ENCODE results near the gene KLHL35. TPM values are rescaled to one million over a fixed set of nuclear protein-coding genes. Genes with fewer than 3 reads are reported as not detected.
A peak's percentile ranks its signal among the peaks of the same experiment; 100 is the strongest.

Gene KLHL35
- polyA plus RNA-seq, 4 donors = 0.48 to 1.6 (median 0.82) TPM

DNA sequence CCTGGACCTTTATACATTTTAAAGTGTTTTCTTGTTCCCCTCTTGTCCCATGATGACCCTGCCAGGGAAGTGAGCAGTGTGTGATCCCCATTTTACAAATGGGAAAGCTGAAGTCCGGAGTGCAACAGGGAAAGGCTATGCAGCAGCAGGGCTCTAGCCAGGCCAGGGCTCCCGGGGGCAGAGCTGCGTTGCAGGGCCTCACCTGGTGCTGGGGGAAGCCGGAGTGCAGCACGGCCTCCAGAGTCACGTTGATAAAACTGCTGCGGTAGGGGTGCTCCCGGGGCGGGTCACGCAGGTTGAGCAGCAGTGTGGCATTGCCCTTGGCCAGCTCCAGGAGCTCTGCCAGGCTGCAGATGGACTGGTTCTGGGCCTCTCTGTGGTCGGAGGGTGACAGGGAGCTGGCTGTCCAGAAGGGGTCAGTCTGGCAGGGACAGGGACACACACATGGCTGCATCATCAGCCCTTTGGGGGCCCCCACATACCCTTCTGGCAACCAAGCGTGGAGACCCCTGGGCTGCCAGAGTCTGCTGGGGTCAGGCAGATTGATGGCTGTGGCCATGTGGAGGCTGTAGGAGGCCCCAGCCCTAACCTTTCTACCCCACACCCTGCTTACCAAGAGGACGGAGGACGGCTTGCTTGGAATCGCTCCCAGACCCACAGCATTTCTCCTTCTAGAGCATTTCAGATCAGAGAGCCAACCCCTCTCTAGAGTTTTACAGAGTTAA lies 9.3 kb upstream of the KLHL35 start:
- DNase-seq (ENCODE audit: low read depth in 4 of 4, low spot score in 2 of 4) = no peak

- DNase-seq (ENCODE audit: low read depth in 4 of 4, low spot score in 2 of 4) = no peak
Measured at GRCh38 chr11:75441804-75442132, 8.8 kb upstream of the KLHL35 start.

GRCh38 chr11:75440960-75441803 lies 8.2 kb upstream of the KLHL35 start:
- no peak for DNase-seq (ENCODE audit: low read depth in 4 of 4, low spot score in 2 of 4)

- no peak for DNase-seq (ENCODE audit: low read depth in 4 of 4, low spot score in 2 of 4)
Measured at GRCh38 chr11:75439495-75440120, 6.6 kb upstream of the KLHL35 start.

GRCh38 chr11:75439026-75439425 lies 6.0 kb upstream of the KLHL35 start:
- DNase-seq (ENCODE audit: low read depth in 4 of 4, low spot score in 2 of 4) = no peak

GRCh38 chr11:75437966-75438659 lies 5.1 kb upstream of the KLHL35 start:
- DNase-seq (ENCODE audit: low read depth in 4 of 4, low spot score in 2 of 4) = no peak

- DNase-seq (ENCODE audit: low read depth in 4 of 4, low spot score in 2 of 4) = no peak
Measured at GRCh38 chr11:75436806-75437205, 3.8 kb upstream of the KLHL35 start.

GRCh38 chr11:75435571-75435925 lies 2.5 kb upstream of the KLHL35 start:
- no peak for DNase-seq (ENCODE audit: low read depth in 4 of 4, low spot score in 2 of 4)

DNA sequence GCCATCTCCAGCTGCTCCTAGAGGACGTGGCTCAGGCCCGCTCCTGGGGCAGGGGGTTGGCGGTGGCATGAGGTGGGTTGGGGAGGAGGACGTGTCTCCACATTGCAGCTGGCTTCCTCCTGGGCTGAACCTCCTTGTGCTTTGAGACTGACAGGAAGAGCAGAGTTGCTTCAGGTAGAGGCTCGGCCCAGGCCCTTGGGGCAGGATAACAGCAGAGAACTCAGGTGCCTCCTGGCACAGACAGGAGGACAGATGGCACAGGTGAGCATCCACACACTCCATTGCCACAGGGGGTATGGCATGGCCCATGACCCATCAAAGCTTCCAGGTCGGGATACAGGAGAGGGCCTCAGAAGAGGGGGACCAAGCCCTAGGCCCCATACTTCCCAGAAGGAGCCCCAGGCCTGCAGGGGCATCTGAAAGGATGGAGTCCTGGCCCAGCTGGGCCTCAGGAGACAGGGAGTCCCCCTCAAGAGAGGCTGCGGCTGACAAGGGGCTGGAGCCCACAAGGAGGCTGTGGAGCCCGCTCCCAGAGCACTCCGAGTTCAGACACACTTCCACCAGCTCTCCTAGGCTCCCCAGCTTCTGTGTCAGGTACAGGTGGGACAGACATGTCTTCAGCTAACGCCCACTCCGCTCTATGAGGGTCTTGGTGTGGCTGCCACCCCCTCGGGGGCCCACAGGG lies 2.0 kb upstream of the KLHL35 start:
- no peak for DNase-seq (ENCODE audit: low read depth in 4 of 4, low spot score in 2 of 4)

DNA sequence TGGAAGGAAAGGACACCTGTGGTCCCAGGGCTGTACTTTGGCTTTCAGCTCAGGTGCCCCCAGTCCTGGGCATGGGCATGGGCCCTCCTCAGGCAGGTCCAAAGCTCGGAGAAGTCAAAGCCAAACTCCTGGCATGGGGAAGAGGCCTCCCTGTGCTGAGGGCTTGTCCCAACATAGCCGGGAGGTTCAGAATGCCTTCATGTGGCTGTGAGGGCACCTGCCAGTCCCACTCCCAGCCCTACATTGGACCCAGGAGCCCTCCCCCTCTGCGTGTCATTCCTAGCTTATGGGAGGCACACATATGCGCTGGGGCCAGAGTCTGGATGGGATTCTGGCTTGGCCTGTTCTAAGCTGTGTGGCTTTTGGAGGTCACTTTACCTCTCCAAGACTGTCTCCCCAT lies 1.0 kb upstream of the KLHL35 start:
- no peak for DNase-seq (ENCODE audit: low read depth in 4 of 4, low spot score in 2 of 4)

DNA sequence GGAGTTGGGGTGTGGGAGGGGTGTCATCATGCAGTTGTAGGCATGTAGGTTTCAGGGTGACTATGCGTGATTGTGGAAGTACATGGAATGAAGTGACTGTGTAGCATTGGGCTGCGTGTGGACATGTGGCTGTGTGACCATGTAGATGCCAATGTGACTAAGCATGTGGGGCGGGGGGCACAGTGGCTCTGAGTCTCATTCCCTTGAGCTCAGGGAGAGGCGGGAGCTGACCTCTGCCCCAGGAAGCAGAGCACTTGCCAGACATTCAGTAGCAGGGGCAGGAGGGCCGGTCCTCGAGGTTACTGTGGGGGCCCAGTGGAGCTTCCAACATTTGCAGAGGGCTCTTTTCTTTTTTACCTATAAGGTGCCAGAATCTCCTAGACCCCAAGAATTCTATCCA lies 440 bp upstream of the KLHL35 start:
- no peak for DNase-seq (ENCODE audit: low read depth in 4 of 4, low spot score in 2 of 4)

DNA sequence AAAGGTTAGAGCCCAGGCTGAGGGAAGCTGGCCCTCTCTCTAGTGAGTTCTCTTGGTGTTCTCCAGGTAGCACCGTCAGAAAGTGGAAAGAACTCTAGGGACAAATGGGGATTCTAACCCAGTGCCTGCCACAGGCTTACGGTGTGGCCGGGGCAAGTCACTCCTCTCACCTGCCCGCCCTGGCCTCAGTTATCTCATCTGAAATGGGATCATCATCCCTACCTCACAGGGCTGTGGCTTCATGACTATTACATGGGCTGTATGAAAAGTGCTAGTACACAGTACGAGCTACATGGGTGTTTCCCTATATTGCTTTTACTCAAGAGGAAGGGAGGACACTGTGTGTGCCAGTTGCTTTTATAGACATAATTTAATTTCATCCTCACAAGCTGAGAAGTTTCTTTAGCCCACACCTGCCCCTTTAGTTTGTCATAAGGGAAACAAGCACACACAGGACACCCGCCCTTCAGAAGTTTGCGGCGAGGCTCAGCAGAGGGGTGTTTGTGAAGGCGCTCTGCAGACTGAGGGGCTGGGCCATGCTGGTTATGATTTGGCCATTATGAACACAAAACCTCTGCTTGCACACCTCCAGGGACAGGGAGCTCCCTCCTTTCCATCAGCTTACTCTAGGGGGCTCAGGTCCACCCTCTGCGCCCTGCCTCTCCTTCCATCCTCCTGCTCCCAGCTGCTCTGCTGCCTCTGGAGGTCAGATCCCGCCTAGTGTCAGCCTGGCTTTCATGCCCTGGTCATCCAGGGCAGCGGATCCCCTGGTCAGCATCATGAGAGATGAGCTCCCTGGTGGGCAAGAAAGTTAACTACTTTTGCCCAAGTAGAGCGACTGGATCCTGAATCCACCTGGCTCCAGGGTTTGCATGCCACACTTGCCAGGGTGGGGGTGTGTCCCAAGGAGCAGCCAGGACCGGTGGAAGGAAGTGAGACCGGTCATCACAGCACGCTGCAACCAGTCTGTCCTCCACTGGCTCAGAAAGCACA lies 1.2 kb downstream of the KLHL35 start:
- no peak for DNase-seq (ENCODE audit: low read depth in 4 of 4, low spot score in 2 of 4)

GRCh38 chr11:75430714-75431532 lies 2.1 kb downstream of the KLHL35 start:
- DNase-seq (ENCODE audit: low read depth in 4 of 4, low spot score in 2 of 4) = no peak

GRCh38 chr11:75429902-75430713 lies 2.9 kb downstream of the KLHL35 start:
- DNase-seq (ENCODE audit: low read depth in 4 of 4, low spot score in 2 of 4) = no peak

- DNase-seq (ENCODE audit: low read depth in 4 of 4, low spot score in 2 of 4) = no peak
Measured at GRCh38 chr11:75429641-75429901, 3.4 kb downstream of the KLHL35 start.

- no peak for DNase-seq (ENCODE audit: low read depth in 4 of 4, low spot score in 2 of 4)
Measured at GRCh38 chr11:75428989-75429640, 3.9 kb downstream of the KLHL35 start.

DNA sequence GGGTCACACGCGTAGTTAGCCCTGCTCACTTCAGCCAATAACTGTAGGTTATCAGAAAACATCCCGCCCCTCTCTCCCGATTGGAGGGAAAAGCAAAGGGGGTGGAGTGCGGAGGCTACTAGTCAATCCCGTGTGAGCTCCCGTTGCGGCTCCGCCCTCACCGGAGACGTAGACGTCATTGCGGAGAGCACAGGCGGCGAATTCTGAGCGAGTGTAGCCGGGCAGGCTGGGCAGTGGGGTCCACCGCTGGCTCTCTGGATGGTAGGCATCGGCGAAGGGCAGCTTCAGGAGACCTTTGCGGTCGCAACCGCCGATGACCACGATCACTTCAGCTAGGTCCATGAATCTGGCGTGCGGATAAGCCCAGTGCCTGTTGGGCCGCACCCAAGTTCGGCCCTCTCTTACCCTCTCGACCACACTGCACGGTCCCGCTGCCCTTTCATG lies 4.7 kb downstream of the KLHL35 start:
- DNase-seq (ENCODE audit: low read depth in 4 of 4, low spot score in 2 of 4) = peak; percentile 69 to 89 (median 80)
